Heart left ventricle (tissue), 13 donors: ENCODE measurements around the gene RAP1GDS1.

Source experiments
- CTCF ChIP-seq, 12 donors: fragments of 200-600 bp; sonication (generic) in 4 of 12; IDR thresholded peaks; one replicate each; pipeline versions ENCODE4 v1.5.0 to v1.8.0; 2018 to 2022; ENCODE audit warnings: antibody characterized with exemption in 12 of 12, mild to moderate bottlenecking in 5 of 12
- POLR2A ChIP-seq, 2 donors: fragments of 450-650 bp; IDR thresholded peaks; one replicate each; pipeline ENCODE4 v1.6.1; 2017; ENCODE audit warnings: antibody characterized with exemption in 2 of 2, mild to moderate bottlenecking in 2 of 2, moderate library complexity in 2 of 2
- donor health status: ischemic (EF 13 %, LVEDD 7.1; RV severe dilation, severe dysfunction).
- donor health status: DM: no; HTN: yes; CAD: no.
- donor health status: DM: no; HTN: no; CAD: no.
- donor health status: ischemic (EF 25% LVEDD 6.9; RV normal size, moderate dysfunction).
- donor health status: ischemic (EF 25% LVEDD 5.7; RV mildly dilated, moderate dysfunction).
- donor health status: ischemic (EF 35%, LVEDD 5.7; RV mildly dilated, moderate dysfunction).
- donor health status: nonischemic (EF 11% LVEDD 7.7; RV severe dilation, severe dysfunction).
- donor health status: DM: yes; HTN: yes; CAD: no.
- donor health status: PGD.
- donor health status: ischemic (EF 29% LVEDD 5.4; RV normal size, mild dysfunction).
- donor health status: nonischemic (EF 23%, LVEDD 6.1; RV moderate dilation, normal function).

DNA sequence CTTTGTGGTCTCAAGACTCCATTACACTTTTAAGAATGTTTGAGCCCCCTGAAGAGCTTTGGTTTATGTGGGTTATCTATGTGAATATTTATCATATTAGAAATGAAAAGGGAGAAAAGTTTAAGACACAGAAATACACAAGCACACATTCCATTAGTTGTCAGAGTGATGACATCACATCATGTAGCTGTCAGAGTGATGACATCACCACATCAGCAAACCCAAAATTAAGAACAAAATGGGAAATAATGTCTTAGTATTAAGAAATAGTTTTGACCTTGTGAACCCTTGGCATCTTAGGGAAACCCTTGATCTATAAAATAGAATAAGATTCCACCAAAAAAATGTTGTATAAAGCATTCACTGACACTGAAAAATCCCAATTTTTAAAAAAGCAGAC is 201.3 kb downstream of the RAP1GDS1 start:
- TF ChIP-seq CTCF (IDR thresholded peaks at IDR 0.05) (no peak), POLR2A (IDR thresholded peaks at IDR 0.05) (no peak)
